GM19452 (cell line): ENCODE measurements around the gene KNDC1.
"Not testable (repeated sequence)": the region's sequence is repeated elsewhere in the genome, so short reads cannot be mapped to it uniquely, and the experiment has no call there.

Experiments
- ATAC-seq: cut with Tn5 transposase; IDR thresholded peaks from one replicate; pipeline ENCODE4 v1.9.1; 2021; ENCODE audit not compliant: unreplicated experiment

Gene KNDC1

GRCh38 chr10:133141144-133141957 is 18.7 kb upstream of the KNDC1 start:
- ATAC-seq = no peak

GRCh38 chr10:133141958-133142340 is 18.1 kb upstream of the KNDC1 start:
- ATAC-seq = no peak

GRCh38 chr10:133142523-133143199 is 17.4 kb upstream of the KNDC1 start:
- ATAC-seq = no peak

- no peak for ATAC-seq
These were observed 16.9 kb upstream of the KNDC1 start for GRCh38 chr10:133143200-133143533.

- no peak for ATAC-seq
These were observed 16.5 kb upstream of the KNDC1 start for GRCh38 chr10:133143546-133143945.

GRCh38 chr10:133144771-133145170 is 15.2 kb upstream of the KNDC1 start:
- ATAC-seq = no peak

GRCh38 chr10:133150226-133150625 is 9.8 kb upstream of the KNDC1 start:
- ATAC-seq = no peak

GRCh38 chr10:133150656-133151055 is 9.4 kb upstream of the KNDC1 start:
- no peak for ATAC-seq

GRCh38 chr10:133151071-133151470 is 8.9 kb upstream of the KNDC1 start:
- not testable (repeated sequence) for ATAC-seq

GRCh38 chr10:133151543-133151972 is 8.5 kb upstream of the KNDC1 start:
- ATAC-seq = no peak

- no peak for ATAC-seq
These were observed 5.6 kb upstream of the KNDC1 start for GRCh38 chr10:133154411-133154810.

- ATAC-seq = no peak
These were observed 4.8 kb upstream of the KNDC1 start for GRCh38 chr10:133154996-133155778.

GRCh38 chr10:133156674-133157579 is 3.1 kb upstream of the KNDC1 start:
- no peak for ATAC-seq

GRCh38 chr10:133157662-133158436 is 2.2 kb upstream of the KNDC1 start:
- ATAC-seq = no peak

GRCh38 chr10:133158437-133158755 is 1.6 kb upstream of the KNDC1 start:
- no peak for ATAC-seq

GRCh38 chr10:133158756-133159610 is 1.0 kb upstream of the KNDC1 start:
- no peak for ATAC-seq

- no peak for ATAC-seq
These were observed 439 bp upstream of the KNDC1 start for GRCh38 chr10:133159611-133159949.

GRCh38 chr10:133160826-133161471 is 930 bp downstream of the KNDC1 start:
- no peak for ATAC-seq
